Measurements from ENCODE around the gene ZNF212.
A peak's percentile ranks its signal among the peaks of the same experiment; 100 is the strongest.
"Not testable (repeated sequence)": the region's sequence is repeated elsewhere in the genome, so short reads cannot be mapped to it uniquely, and the experiment has no call there.

Gene ZNF212

GRCh38 chr7:149220534-149220933, 18.9 kb upstream of the ZNF212 start:
- Histone ChIP-seq H3K36me3 (ENCODE audit: insufficient read depth, low read length) (peaks cover 36% of the 10 kb centered on the region; the same call in 1 of the 2 replicates), H3K4me3 (ENCODE audit: low read depth, low read length) (no peak overlapping the region), H3K4me1 (ENCODE audit: control insufficient read depth, insufficient read depth, low read length, unreplicated experiment) (no peaks in the 10 kb centered on the region), H2AFZ (ENCODE audit: low read length, unreplicated experiment) (no peak overlapping the region), H3K27me3 (ENCODE audit: insufficient read depth, low read length) (no peaks in the 10 kb centered on the region), H3K79me2 (ENCODE audit: control insufficient read depth, insufficient read depth, low read length, unreplicated experiment) (peaks cover 2% of the 10 kb centered on the region), H3K27ac (ENCODE audit: low read depth, low read length) (no peak overlapping the region)

GRCh38 chr7:149223176-149223575, 16.3 kb upstream of the ZNF212 start:
- H3K27me3 ChIP-seq (ENCODE audit: insufficient read depth, low read length) = no peaks in the 10 kb centered on the region
- no peak overlapping the region for H2AFZ ChIP-seq (ENCODE audit: low read length, unreplicated experiment)
- no peak overlapping the region for H3K4me3 ChIP-seq (ENCODE audit: low read depth, low read length)
- no peak overlapping the region for H3K27ac ChIP-seq (ENCODE audit: low read depth, low read length)
- H3K79me2 ChIP-seq (ENCODE audit: control insufficient read depth, insufficient read depth, low read length, unreplicated experiment) = no peaks in the 10 kb centered on the region
- H3K36me3 ChIP-seq (ENCODE audit: insufficient read depth, low read length) = peaks cover 27% of the 10 kb centered on the region; the same call in 1 of the 2 replicates
- H3K4me1 ChIP-seq (ENCODE audit: control insufficient read depth, insufficient read depth, low read length, unreplicated experiment) = peaks cover 6% of the 10 kb centered on the region

- H3K4me3 ChIP-seq (ENCODE audit: low read depth, low read length) = no peak overlapping the region
- H2AFZ ChIP-seq (ENCODE audit: low read length, unreplicated experiment) = no peak overlapping the region
- no peaks in the 10 kb centered on the region for H3K79me2 ChIP-seq (ENCODE audit: control insufficient read depth, insufficient read depth, low read length, unreplicated experiment)
- no peaks in the 10 kb centered on the region for H3K27me3 ChIP-seq (ENCODE audit: insufficient read depth, low read length)
- peaks cover 22% of the 10 kb centered on the region; the same call in 1 of the 2 replicates for H3K36me3 ChIP-seq (ENCODE audit: insufficient read depth, low read length)
- H3K4me1 ChIP-seq (ENCODE audit: control insufficient read depth, insufficient read depth, low read length, unreplicated experiment) = peaks cover 6% of the 10 kb centered on the region
- H3K27ac ChIP-seq (ENCODE audit: low read depth, low read length) = no peak overlapping the region
Measured at GRCh38 chr7:149223761-149224160, 15.7 kb upstream of the ZNF212 start.

GRCh38 chr7:149224352-149224751, 15.1 kb upstream of the ZNF212 start:
- H3K27ac ChIP-seq (ENCODE audit: low read depth, low read length) = no peak overlapping the region
- peaks cover 6% of the 10 kb centered on the region for H3K4me1 ChIP-seq (ENCODE audit: control insufficient read depth, insufficient read depth, low read length, unreplicated experiment)
- peaks cover 18% of the 10 kb centered on the region; the same call in 1 of the 2 replicates for H3K36me3 ChIP-seq (ENCODE audit: insufficient read depth, low read length)

GRCh38 chr7:149225106-149225505, 14.3 kb upstream of the ZNF212 start:
- H3K79me2 ChIP-seq (ENCODE audit: control insufficient read depth, insufficient read depth, low read length, unreplicated experiment) = no peaks in the 10 kb centered on the region
- peaks cover 6% of the 10 kb centered on the region for H3K4me1 ChIP-seq (ENCODE audit: control insufficient read depth, insufficient read depth, low read length, unreplicated experiment)
- no peak overlapping the region for H3K27ac ChIP-seq (ENCODE audit: low read depth, low read length)
- no peak overlapping the region for H2AFZ ChIP-seq (ENCODE audit: low read length, unreplicated experiment)
- H3K36me3 ChIP-seq (ENCODE audit: insufficient read depth, low read length) = peaks cover 18% of the 10 kb centered on the region; the same call in 1 of the 2 replicates
- H3K27me3 ChIP-seq (ENCODE audit: insufficient read depth, low read length) = no peaks in the 10 kb centered on the region
- H3K4me3 ChIP-seq (ENCODE audit: low read depth, low read length) = no peak overlapping the region

More at GRCh38 chr7:149224352-149224751, 15.1 kb upstream of the ZNF212 start:
- Histone ChIP-seq H3K27me3 (ENCODE audit: insufficient read depth, low read length) (no peaks in the 10 kb centered on the region), H3K79me2 (ENCODE audit: control insufficient read depth, insufficient read depth, low read length, unreplicated experiment) (no peaks in the 10 kb centered on the region), H3K4me3 (ENCODE audit: low read depth, low read length) (no peak overlapping the region), H2AFZ (ENCODE audit: low read length, unreplicated experiment) (no peak overlapping the region)

- Histone ChIP-seq H3K4me1 (ENCODE audit: control insufficient read depth, insufficient read depth, low read length, unreplicated experiment) (peaks cover 6% of the 10 kb centered on the region), H3K36me3 (ENCODE audit: insufficient read depth, low read length) (peaks cover 18% of the 10 kb centered on the region; the same call in 1 of the 2 replicates), H3K79me2 (ENCODE audit: control insufficient read depth, insufficient read depth, low read length, unreplicated experiment) (no peaks in the 10 kb centered on the region), H2AFZ (ENCODE audit: low read length, unreplicated experiment) (no peak overlapping the region), H3K4me3 (ENCODE audit: low read depth, low read length) (no peak overlapping the region), H3K27me3 (ENCODE audit: insufficient read depth, low read length) (no peaks in the 10 kb centered on the region), H3K27ac (ENCODE audit: low read depth, low read length) (no peak overlapping the region)
Measured at GRCh38 chr7:149225656-149226055, 13.8 kb upstream of the ZNF212 start.

GRCh38 chr7:149226366-149226765, 13.1 kb upstream of the ZNF212 start:
- H3K27me3 ChIP-seq (ENCODE audit: insufficient read depth, low read length); H2AFZ ChIP-seq (ENCODE audit: low read length, unreplicated experiment); H3K79me2 ChIP-seq (ENCODE audit: control insufficient read depth, insufficient read depth, low read length, unreplicated experiment); H3K4me3 ChIP-seq (ENCODE audit: low read depth, low read length); H3K4me1 ChIP-seq (ENCODE audit: control insufficient read depth, insufficient read depth, low read length, unreplicated experiment); H3K27ac ChIP-seq (ENCODE audit: low read depth, low read length): not testable (repeated sequence)
- H3K36me3 ChIP-seq (ENCODE audit: insufficient read depth, low read length) = peaks cover 18% of the 10 kb centered on the region; the same call in 1 of the 2 replicates

GRCh38 chr7:149226840-149227494, 12.5 kb upstream of the ZNF212 start:
- Histone ChIP-seq H3K27me3 (ENCODE audit: insufficient read depth, low read length) (no peaks in the 10 kb centered on the region), H3K4me3 (ENCODE audit: low read depth, low read length) (no peak overlapping the region), H3K4me1 (ENCODE audit: control insufficient read depth, insufficient read depth, low read length, unreplicated experiment) (peaks cover 6% of the 10 kb centered on the region), H3K36me3 (ENCODE audit: insufficient read depth, low read length) (peaks cover 18% of the 10 kb centered on the region; the same call in 1 of the 2 replicates), H3K79me2 (ENCODE audit: control insufficient read depth, insufficient read depth, low read length, unreplicated experiment) (no peaks in the 10 kb centered on the region), H3K27ac (ENCODE audit: low read depth, low read length) (no peak overlapping the region), H2AFZ (ENCODE audit: low read length, unreplicated experiment) (no peak overlapping the region)

- Histone ChIP-seq H3K79me2 (ENCODE audit: control insufficient read depth, insufficient read depth, low read length, unreplicated experiment) (no peaks in the 10 kb centered on the region), H2AFZ (ENCODE audit: low read length, unreplicated experiment) (no peak overlapping the region), H3K27me3 (ENCODE audit: insufficient read depth, low read length) (no peaks in the 10 kb centered on the region), H3K27ac (ENCODE audit: low read depth, low read length) (no peak overlapping the region), H3K36me3 (ENCODE audit: insufficient read depth, low read length) (peaks cover 14% of the 10 kb centered on the region; the same call in 1 of the 2 replicates), H3K4me3 (ENCODE audit: low read depth, low read length) (no peak overlapping the region), H3K4me1 (ENCODE audit: control insufficient read depth, insufficient read depth, low read length, unreplicated experiment) (peaks cover 20% of the 10 kb centered on the region)
Measured at GRCh38 chr7:149228831-149229471, 10.5 kb upstream of the ZNF212 start.

- H3K79me2 ChIP-seq (ENCODE audit: control insufficient read depth, insufficient read depth, low read length, unreplicated experiment) = no peaks in the 10 kb centered on the region
- H2AFZ ChIP-seq (ENCODE audit: low read length, unreplicated experiment) = no peak overlapping the region
- H3K27ac ChIP-seq (ENCODE audit: low read depth, low read length) = no peak overlapping the region
- H3K4me1 ChIP-seq (ENCODE audit: control insufficient read depth, insufficient read depth, low read length, unreplicated experiment) = peaks cover 24% of the 10 kb centered on the region
- no peak overlapping the region for H3K4me3 ChIP-seq (ENCODE audit: low read depth, low read length)
- H3K27me3 ChIP-seq (ENCODE audit: insufficient read depth, low read length) = no peaks in the 10 kb centered on the region
- peaks cover 12% of the 10 kb centered on the region; the same call in 1 of the 2 replicates for H3K36me3 ChIP-seq (ENCODE audit: insufficient read depth, low read length)
Measured at GRCh38 chr7:149229526-149229925, 9.9 kb upstream of the ZNF212 start.

GRCh38 chr7:149232362-149232761, 7.1 kb upstream of the ZNF212 start:
- no peaks in the 10 kb centered on the region for H3K79me2 ChIP-seq (ENCODE audit: control insufficient read depth, insufficient read depth, low read length, unreplicated experiment)
- no peaks in the 10 kb centered on the region for H3K27me3 ChIP-seq (ENCODE audit: insufficient read depth, low read length)
- no peak overlapping the region for H2AFZ ChIP-seq (ENCODE audit: low read length, unreplicated experiment)
- H3K4me1 ChIP-seq (ENCODE audit: control insufficient read depth, insufficient read depth, low read length, unreplicated experiment) = peaks cover 18% of the 10 kb centered on the region
- no peak overlapping the region for H3K4me3 ChIP-seq (ENCODE audit: low read depth, low read length)
- peak overlapping the region; percentile 91 for H3K27ac ChIP-seq (ENCODE audit: low read depth, low read length)
- H3K36me3 ChIP-seq (ENCODE audit: insufficient read depth, low read length) = no peaks in the 10 kb centered on the region
